Glutamatergic neuron (in vitro differentiated cells): ENCODE results near the gene CDK6. TPM values are rescaled to one million over a fixed set of nuclear protein-coding genes. Genes with fewer than 3 reads are reported as not detected.
A peak's percentile ranks its signal among the peaks of the same experiment; 100 is the strongest.

Experiments
- DNase-seq: peaks from one replicate; pipeline ENCODE4 v3.0.0; 2022
- H3K27ac Mint-ChIP-seq: one replicate; pipeline ENCODE4 v1.8.0; 2020; ENCODE audit warnings: mild to moderate bottlenecking, mixed read lengths, inconsistent platforms; ENCODE audit not compliant: unreplicated experiment
- H3K27me3 Mint-ChIP-seq: one replicate; pipeline ENCODE4 v1.8.0; 2020; ENCODE audit warnings: mild to moderate bottlenecking, moderate library complexity, mixed read lengths, inconsistent platforms; ENCODE audit not compliant: unreplicated experiment
- H3K36me3 Mint-ChIP-seq: one replicate; pipeline ENCODE4 v1.8.0; 2020; ENCODE audit warnings: mild to moderate bottlenecking, mixed read lengths, inconsistent platforms; ENCODE audit not compliant: unreplicated experiment
- H3K4me1 Mint-ChIP-seq: one replicate; pipeline ENCODE4 v1.8.0; 2020; ENCODE audit warnings: mild to moderate bottlenecking, low read depth, mixed read lengths, inconsistent platforms; ENCODE audit not compliant: unreplicated experiment
- H3K4me3 Mint-ChIP-seq: one replicate; pipeline ENCODE4 v1.8.0; 2020; ENCODE audit warnings: mild to moderate bottlenecking, mixed read lengths, inconsistent platforms; ENCODE audit not compliant: unreplicated experiment
- H3K9me3 Mint-ChIP-seq: one replicate; pipeline ENCODE4 v1.8.0; 2020; ENCODE audit warnings: mild to moderate bottlenecking, moderate library complexity, mixed read lengths, inconsistent platforms; ENCODE audit not compliant: unreplicated experiment
- total RNA-seq: library from RNA; stranded (reverse); fragmentation: NEBNext Ultra II Directional; extraction: Animal tissue kit (Norgen Biotek cat#: 25700); gene quantifications from one replicate; pipeline ENCODE4 v1.2.1, GENCODE V29; 2021; ENCODE audit not compliant: unreplicated experiment
- TF ChIP-seq, protein P1 (sequence below): fragments of 200-600 bp; sonication (generic); IDR thresholded peaks from one replicate; pipeline ENCODE4 v1.5.0; 2021; ENCODE audit not compliant: partially characterized antibody, unreplicated experiment

The CDK6 gene
- total RNA-seq, 1 donor from 2014 or later = 111 TPM

GRCh38 chr7:92753614-92754013 lies 82.8 kb downstream of the CDK6 start:
- Mint-ChIP-seq H3K27ac (peak overlapping the region; percentile 90), H3K9me3 (peaks cover 10% of the 10 kb centered on the region), H3K4me1 (peaks cover 43% of the 10 kb centered on the region), H3K27me3 (no peaks in the 10 kb centered on the region), H3K4me3 (peak overlapping the region; percentile 58), H3K36me3 (no peaks in the 10 kb centered on the region)
- no peak for DNase-seq
- TF ChIP-seq, protein P1, sequence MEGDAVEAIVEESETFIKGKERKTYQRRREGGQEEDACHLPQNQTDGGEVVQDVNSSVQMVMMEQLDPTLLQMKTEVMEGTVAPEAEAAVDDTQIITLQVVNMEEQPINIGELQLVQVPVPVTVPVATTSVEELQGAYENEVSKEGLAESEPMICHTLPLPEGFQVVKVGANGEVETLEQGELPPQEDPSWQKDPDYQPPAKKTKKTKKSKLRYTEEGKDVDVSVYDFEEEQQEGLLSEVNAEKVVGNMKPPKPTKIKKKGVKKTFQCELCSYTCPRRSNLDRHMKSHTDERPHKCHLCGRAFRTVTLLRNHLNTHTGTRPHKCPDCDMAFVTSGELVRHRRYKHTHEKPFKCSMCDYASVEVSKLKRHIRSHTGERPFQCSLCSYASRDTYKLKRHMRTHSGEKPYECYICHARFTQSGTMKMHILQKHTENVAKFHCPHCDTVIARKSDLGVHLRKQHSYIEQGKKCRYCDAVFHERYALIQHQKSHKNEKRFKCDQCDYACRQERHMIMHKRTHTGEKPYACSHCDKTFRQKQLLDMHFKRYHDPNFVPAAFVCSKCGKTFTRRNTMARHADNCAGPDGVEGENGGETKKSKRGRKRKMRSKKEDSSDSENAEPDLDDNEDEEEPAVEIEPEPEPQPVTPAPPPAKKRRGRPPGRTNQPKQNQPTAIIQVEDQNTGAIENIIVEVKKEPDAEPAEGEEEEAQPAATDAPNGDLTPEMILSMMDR = no peak

DNA sequence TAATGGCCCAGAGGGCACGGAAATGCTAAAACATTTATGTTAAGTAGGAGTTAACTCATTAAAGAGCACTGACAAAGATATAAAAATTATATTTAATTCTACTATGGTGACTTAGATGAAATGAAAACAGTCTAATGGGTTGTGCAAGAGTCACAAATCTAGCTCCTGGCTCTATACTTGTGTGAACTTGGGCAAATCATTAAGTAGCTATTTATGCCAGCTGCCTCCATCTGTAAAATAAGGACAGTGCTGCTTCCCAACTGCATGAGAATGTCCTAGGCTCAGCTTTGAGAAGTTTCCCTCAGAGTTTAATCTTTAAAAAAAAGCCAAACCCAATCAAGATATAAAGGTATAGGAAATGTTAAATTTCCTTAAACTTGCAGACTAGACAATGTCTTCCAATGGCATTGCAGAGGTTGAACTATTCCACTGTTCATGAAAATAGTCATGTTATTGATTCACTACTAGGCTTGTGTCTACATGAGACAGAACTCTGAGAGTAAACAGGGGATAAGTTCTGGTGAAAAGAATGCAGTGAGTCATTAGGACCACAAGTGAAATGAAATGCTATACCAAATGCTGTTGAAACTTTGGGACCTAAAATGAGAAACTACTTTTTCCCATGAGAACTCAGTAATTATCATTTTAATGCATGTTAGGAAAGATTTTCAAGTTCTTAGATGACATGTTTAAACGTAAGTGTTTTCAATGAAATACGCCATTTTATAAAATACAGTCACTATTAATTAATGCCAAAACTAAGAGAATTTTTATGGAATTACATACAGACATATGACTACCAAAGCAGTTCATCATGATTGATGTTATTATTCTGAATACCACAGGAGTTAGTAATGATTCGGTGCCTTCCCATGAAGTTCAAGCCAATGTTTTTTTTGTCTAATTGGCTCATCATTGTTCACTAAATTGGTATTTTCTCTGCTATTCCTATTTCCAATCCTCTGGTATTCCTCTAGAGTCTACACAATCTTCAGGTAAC lies 84.2 kb downstream of the CDK6 start:
- Mint-ChIP-seq H3K36me3 (no peaks in the 10 kb centered on the region), H3K4me3 (no peak overlapping the region), H3K4me1 (peaks cover 39% of the 10 kb centered on the region), H3K27ac (no peak overlapping the region), H3K27me3 (no peaks in the 10 kb centered on the region), H3K9me3 (peaks cover 10% of the 10 kb centered on the region)
- no peak for DNase-seq
- TF ChIP-seq, protein P1 = no peak

DNA sequence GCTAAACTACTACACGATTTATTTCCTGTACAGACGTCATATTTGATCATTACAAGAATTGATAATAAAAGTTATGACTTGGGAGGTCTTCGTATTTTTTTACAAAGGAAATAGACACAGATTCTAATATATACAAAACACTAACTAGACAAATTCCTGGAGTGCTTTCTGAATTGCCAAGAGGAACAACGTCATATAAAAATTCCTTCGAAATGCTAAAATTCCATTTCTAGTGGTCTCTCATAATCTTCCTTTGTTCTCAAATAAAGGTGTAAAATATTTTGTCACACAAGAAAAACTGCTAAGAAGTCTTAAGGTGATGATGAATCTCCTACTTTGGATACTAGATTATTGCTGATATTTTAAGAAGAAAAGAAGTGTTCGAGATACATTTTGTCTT lies 85.4 kb downstream of the CDK6 start:
- Mint-ChIP-seq H3K27ac (no peak overlapping the region), H3K4me3 (no peak overlapping the region)

GRCh38 chr7:92750447-92750839 lies 85.9 kb downstream of the CDK6 start:
- DNase-seq = no peak
- no peak overlapping the region for H3K4me3 Mint-ChIP-seq

More for the DNA sequence above, 85.4 kb downstream of the CDK6 start:
- no peak for DNase-seq
- Mint-ChIP-seq H3K27me3 (no peaks in the 10 kb centered on the region), H3K36me3 (no peaks in the 10 kb centered on the region), H3K9me3 (peaks cover 8% of the 10 kb centered on the region), H3K4me1 (peaks cover 35% of the 10 kb centered on the region)
- TF ChIP-seq, protein P1 = no peak

More at GRCh38 chr7:92750447-92750839, 85.9 kb downstream of the CDK6 start:
- peaks cover 6% of the 10 kb centered on the region for H3K9me3 Mint-ChIP-seq
- H3K27me3 Mint-ChIP-seq = no peaks in the 10 kb centered on the region
- H3K27ac Mint-ChIP-seq = no peak overlapping the region
- TF ChIP-seq, protein P1 = no peak
- H3K4me1 Mint-ChIP-seq = peaks cover 30% of the 10 kb centered on the region
- H3K36me3 Mint-ChIP-seq = no peaks in the 10 kb centered on the region
